ENCODE data around the gene GAD1.

DNA sequence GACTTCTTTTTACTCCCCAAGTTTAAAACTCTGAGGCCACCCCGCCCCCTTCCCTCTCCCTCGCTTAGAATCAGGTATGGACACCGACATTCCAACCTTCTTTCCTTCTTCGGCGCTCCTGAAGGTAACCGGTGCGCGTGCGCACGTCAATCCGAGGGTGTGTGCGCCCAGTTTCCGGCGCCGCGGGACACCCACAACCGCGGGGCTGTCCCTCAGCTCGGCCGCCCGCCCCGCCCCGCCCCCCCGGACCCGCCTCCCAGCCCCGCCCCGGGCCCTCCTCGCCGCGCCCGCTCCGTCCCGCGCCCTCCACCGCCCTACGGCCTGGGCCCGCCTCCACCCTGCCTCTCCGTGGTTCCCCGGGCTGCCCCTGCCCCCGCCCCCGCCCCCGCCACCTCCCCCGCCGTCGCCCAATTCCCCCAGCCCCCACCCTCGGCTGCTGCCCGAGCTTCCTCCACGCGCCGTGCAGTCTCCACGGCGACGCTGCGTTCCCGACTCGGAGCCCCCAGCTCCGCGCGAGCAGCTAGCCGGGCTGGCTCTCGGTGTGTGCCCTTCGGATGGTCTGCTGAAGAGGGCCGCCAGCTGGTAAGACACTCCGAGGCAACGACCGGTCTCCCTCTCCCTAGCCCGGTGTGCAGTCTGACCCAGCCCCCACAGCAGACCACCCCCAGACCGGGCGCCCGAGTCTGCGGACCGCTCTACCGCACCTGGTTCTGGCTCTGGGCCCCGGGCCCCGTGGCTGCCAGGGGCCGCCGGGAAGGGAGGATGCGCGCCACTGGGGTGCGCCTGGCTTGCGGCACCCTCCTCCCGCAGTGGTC, 45.9 kb upstream of the GAD1 start:
- TF ChIP-seq, protein P1, sequence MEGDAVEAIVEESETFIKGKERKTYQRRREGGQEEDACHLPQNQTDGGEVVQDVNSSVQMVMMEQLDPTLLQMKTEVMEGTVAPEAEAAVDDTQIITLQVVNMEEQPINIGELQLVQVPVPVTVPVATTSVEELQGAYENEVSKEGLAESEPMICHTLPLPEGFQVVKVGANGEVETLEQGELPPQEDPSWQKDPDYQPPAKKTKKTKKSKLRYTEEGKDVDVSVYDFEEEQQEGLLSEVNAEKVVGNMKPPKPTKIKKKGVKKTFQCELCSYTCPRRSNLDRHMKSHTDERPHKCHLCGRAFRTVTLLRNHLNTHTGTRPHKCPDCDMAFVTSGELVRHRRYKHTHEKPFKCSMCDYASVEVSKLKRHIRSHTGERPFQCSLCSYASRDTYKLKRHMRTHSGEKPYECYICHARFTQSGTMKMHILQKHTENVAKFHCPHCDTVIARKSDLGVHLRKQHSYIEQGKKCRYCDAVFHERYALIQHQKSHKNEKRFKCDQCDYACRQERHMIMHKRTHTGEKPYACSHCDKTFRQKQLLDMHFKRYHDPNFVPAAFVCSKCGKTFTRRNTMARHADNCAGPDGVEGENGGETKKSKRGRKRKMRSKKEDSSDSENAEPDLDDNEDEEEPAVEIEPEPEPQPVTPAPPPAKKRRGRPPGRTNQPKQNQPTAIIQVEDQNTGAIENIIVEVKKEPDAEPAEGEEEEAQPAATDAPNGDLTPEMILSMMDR (conservative IDR thresholded peaks at IDR 0.05), result no peak; the same call in 1 of the 2 replicates
- no peak for TF ChIP-seq ZFX (IDR thresholded peaks at IDR 0.05)

All from C4-2B (cell line).